Endothelial cell of umbilical vein (primary cell): ENCODE measurements around the gene PRDM16. TPM values are rescaled to one million over a fixed set of nuclear protein-coding genes. Genes with fewer than 3 reads are reported as not detected.

Experiments used
- BruUV-seq: library from RNA; stranded (reverse); fragments of 400-500 nt; replicated peaks from 2 replicates; lab custom pipeline; 2021; lab: Mats Ljungman, UMichigan
- CTCF ChIA-PET: fragments of 300-600, 350-600 bp; sonication (Branson Sonifier 250); formaldehyde crosslinking; loops from one replicate; lab custom pipeline; 2021; ENCODE audit warnings: antibody characterized with exemption, inconsistent platforms; lab: Charles Lee
- POLR2A ChIA-PET: fragments of 300-600, 350-600 bp; sonication (Branson Sonifier 250); formaldehyde crosslinking; loops from one replicate; lab custom pipeline; 2021; ENCODE audit warnings: antibody characterized with exemption, inconsistent platforms; lab: Charles Lee
- DNase-seq: peaks from one replicate; pipeline ENCODE4 v3.0.0-alpha.2; 2011; ENCODE audit warnings: low read depth, low spot score
- FAIRE-seq: peaks from 2 replicates; lab custom pipeline; 2011; peaks lifted over from hg19 to GRCh38; lab: Jason Lieb, UNC
- H2AFZ ChIP-seq: 2 replicates; pipeline ENCODE4 v1.6.0; 2012; ENCODE audit warnings: low read depth, low read length, control low read depth, inconsistent platforms
- H3K27ac ChIP-seq: 2 replicates; pipeline ENCODE4 v1.5.1; 2011; ENCODE audit warnings: low read depth, mild to moderate bottlenecking, control low read depth, low read length, moderate library complexity; ENCODE audit not compliant: insufficient read depth
- H3K27me3 ChIP-seq, 2 experiments: 2 replicates each; pipeline versions ENCODE4 v1.6.0 to v1.6.1; 2011; ENCODE audit warnings: low read length in 2 of 2, mixed read lengths in 1 of 2; ENCODE audit not compliant: control insufficient read depth in 2 of 2, insufficient read depth in 2 of 2
- H3K36me3 ChIP-seq, 2 experiments: 2 replicates in 1 of 2; 3 replicates in 1 of 2; pipeline ENCODE4 v1.5.1; 2011; ENCODE audit warnings: low read length in 2 of 2, mild to moderate bottlenecking in 1 of 2, moderate library complexity in 1 of 2; ENCODE audit not compliant: control insufficient read depth in 2 of 2, insufficient read depth in 2 of 2; ENCODE audit errors: extremely low read depth in 1 of 2
- H3K4me1 ChIP-seq: 3 replicates; pipeline ENCODE4 v1.5.1; 2011; ENCODE audit warnings: mild to moderate bottlenecking, low read length; ENCODE audit not compliant: control insufficient read depth, insufficient read depth; ENCODE audit errors: extremely low read depth
- H3K4me2 ChIP-seq: 2 replicates; pipeline ENCODE4 v1.6.1; 2011; ENCODE audit warnings: low read length, control low read depth, mixed read lengths; ENCODE audit not compliant: insufficient read depth
- H3K4me3 ChIP-seq, 3 experiments: fragments of 200-600 bp in 1 of 3; sonication (generic), shearing (Covaris generic) in 1 of 3; replicated peaks in 1 of 3; 2 replicates each; pipeline ENCODE4 v1.5.1; 2011 to 2016; ENCODE audit warnings: control low read depth in 3 of 3, low read length in 3 of 3, mild to moderate bottlenecking in 2 of 3, inconsistent platforms in 1 of 3, low read depth in 1 of 3, moderate library complexity in 1 of 3; ENCODE audit not compliant: insufficient read depth in 1 of 3
- H3K79me2 ChIP-seq: 2 replicates; pipeline ENCODE4 v1.6.0; 2012; ENCODE audit warnings: low read length, inconsistent platforms; ENCODE audit not compliant: control insufficient read depth, insufficient read depth
- H3K9ac ChIP-seq: replicated peaks from 2 replicates; pipeline ENCODE3; 2011; ENCODE audit warnings: low read length, control low read depth; ENCODE audit not compliant: insufficient read depth; ENCODE audit errors: extremely low read depth
- H3K9me1 ChIP-seq: replicated peaks from 3 replicates; pipeline ENCODE4 v1.6.0; 2011; ENCODE audit warnings: mild to moderate bottlenecking, low read length; ENCODE audit not compliant: control insufficient read depth, insufficient read depth; ENCODE audit errors: extremely low read depth
- H3K9me3 ChIP-seq: replicated peaks from 2 replicates; pipeline ENCODE4 v1.5.1; 2012; ENCODE audit warnings: low read length, inconsistent platforms; ENCODE audit not compliant: control insufficient read depth, insufficient read depth
- H4K20me1 ChIP-seq: replicated peaks from 2 replicates; pipeline ENCODE3; 2011; ENCODE audit warnings: mild to moderate bottlenecking, low read length; ENCODE audit not compliant: control insufficient read depth, insufficient read depth; ENCODE audit errors: extremely low read depth
- EZH2 ChIP-seq: IDR thresholded peaks from 2 replicates; pipeline ENCODE4 v1.6.1; 2012; ENCODE audit warnings: borderline replicate concordance, low read depth, mild to moderate bottlenecking, moderate library complexity, low read length, inconsistent platforms; ENCODE audit not compliant: severe bottlenecking
- FOS ChIP-seq: IDR thresholded peaks from 2 replicates; pipeline ENCODE4 v1.6.1; 2011; ENCODE audit warnings: mild to moderate bottlenecking, low read length, moderate library complexity, borderline replicate concordance; ENCODE audit not compliant: insufficient read depth
- GATA2 ChIP-seq: IDR thresholded peaks from 2 replicates; pipeline ENCODE4 v1.7.0; 2011; ENCODE audit warnings: low read depth, mild to moderate bottlenecking, moderate library complexity, mixed read lengths, low read length; ENCODE audit not compliant: insufficient read length, insufficient read depth
- JUN ChIP-seq: IDR thresholded peaks from 2 replicates; pipeline ENCODE4 v1.6.1; 2011; ENCODE audit warnings: borderline replicate concordance, low read depth; ENCODE audit not compliant: insufficient read length, insufficient read depth
- POLR2A ChIP-seq: IDR thresholded peaks from 2 replicates; pipeline ENCODE4 v1.6.1; 2012; ENCODE audit warnings: low read depth, mild to moderate bottlenecking, control low read depth, low read length
- POLR2AphosphoS5 ChIP-seq: IDR thresholded peaks from 2 replicates; pipeline ENCODE4 v1.6.1; 2012; ENCODE audit warnings: low read depth, mild to moderate bottlenecking, control low read depth, low read length, moderate library complexity; ENCODE audit not compliant: insufficient read depth
- dilution Hi-C: fragments of 300-500 bp; cut with MboI; formaldehyde crosslinking; loops from one replicate; pipeline ENCODE4 v1.15.0; 2019; ENCODE audit warnings: low sequenced_read_pairs; ENCODE audit not compliant: extremely low pct_ligation_motif_present
- intact Hi-C: fragments of 100-400 bp; cut with micrococcal nuclease; formaldehyde crosslinking; loops from one replicate; pipeline ENCODE4 v1.10.0; 2022
- polyA plus RNA-seq, 4 experiments: library from polyadenylated mRNA; depleted of rRNA in 3 of 4; stranded (reverse) in 3 of 4; unstranded in 1 of 4; fragments of >200 nt; gene quantifications; 2 replicates each; pipeline versions ENCODE4 v1.2.1 to v1.2.3, GENCODE V29; 2011 to 2012; ENCODE audit warnings: missing spikeins in 1 of 4
- total RNA-seq: library from RNA; stranded (reverse); gene quantifications from 2 replicates; pipeline ENCODE4 v1.2.3, GENCODE V29; 2021
- TF ChIP-seq, protein P1 (sequence below): IDR thresholded peaks from 2 replicates; pipeline ENCODE4 v1.6.1; 2011; ENCODE audit not compliant: insufficient read depth, insufficient read length
- TF ChIP-seq, protein P2 (sequence below), 2 donors: IDR thresholded peaks; 1 replicate in 1 of 2; 2 replicates in 1 of 2; pipeline ENCODE4 v1.5.1; 2011; ENCODE audit warnings: low read length in 2 of 2, mild to moderate bottlenecking in 2 of 2, moderate library complexity in 2 of 2, control low read depth in 1 of 2, inconsistent platforms in 1 of 2, low read depth in 1 of 2; ENCODE audit not compliant: insufficient read depth in 1 of 2; ENCODE audit errors: extremely low read depth in 1 of 2

PRDM16 gene
- total and polyA plus RNA-seq, 2 donors (not counting 3 experiments of a cell fraction or from before 2014, with no cell fraction given), result not detected

DNA sequence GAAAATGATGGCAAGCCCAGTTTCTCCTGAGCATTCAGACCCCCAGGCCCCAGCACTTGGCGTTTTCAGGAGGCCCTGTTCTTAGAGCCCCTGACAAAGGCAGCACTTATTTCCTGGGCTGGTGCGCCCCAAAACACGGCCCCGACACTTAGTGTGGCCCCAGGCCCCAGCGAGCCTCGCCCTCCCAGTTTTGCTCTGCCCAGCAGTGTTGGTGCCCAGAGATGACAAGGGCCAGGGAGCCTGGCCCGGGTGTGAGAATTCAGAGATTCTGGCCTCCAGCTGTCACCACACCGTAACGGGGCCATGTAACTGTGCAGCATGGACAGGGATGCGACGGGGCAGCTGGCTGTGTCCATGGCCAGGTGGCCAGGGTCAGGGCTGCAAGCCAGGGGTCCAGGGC lies 367.4 kb downstream of the PRDM16 start:
- peaks cover 0 to 2% of the 10 kb centered on the region in 2 experiments for H3K27me3 ChIP-seq
- H3K4me3 ChIP-seq, result no peak overlapping the region
- dilution Hi-C loops, result no loop called here
- no peaks in the 10 kb centered on the region for H3K79me2 ChIP-seq
- H3K9me1 ChIP-seq, result no peaks in the 10 kb centered on the region
- DNase-seq (no peak), FAIRE-seq (no peak)
- no TSS peak for BruUV-seq
- no peak for TF ChIP-seq FOS
- TF ChIP-seq, protein P1, sequence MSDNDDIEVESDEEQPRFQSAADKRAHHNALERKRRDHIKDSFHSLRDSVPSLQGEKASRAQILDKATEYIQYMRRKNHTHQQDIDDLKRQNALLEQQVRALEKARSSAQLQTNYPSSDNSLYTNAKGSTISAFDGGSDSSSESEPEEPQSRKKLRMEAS, result no peak
- no peak for TF ChIP-seq POLR2AphosphoS5
- no peak for TF ChIP-seq JUN
- TF ChIP-seq GATA2, result no peak
- no peak for TF ChIP-seq POLR2A
- TF ChIP-seq EZH2, result no peak
- TF ChIP-seq, protein P2, sequence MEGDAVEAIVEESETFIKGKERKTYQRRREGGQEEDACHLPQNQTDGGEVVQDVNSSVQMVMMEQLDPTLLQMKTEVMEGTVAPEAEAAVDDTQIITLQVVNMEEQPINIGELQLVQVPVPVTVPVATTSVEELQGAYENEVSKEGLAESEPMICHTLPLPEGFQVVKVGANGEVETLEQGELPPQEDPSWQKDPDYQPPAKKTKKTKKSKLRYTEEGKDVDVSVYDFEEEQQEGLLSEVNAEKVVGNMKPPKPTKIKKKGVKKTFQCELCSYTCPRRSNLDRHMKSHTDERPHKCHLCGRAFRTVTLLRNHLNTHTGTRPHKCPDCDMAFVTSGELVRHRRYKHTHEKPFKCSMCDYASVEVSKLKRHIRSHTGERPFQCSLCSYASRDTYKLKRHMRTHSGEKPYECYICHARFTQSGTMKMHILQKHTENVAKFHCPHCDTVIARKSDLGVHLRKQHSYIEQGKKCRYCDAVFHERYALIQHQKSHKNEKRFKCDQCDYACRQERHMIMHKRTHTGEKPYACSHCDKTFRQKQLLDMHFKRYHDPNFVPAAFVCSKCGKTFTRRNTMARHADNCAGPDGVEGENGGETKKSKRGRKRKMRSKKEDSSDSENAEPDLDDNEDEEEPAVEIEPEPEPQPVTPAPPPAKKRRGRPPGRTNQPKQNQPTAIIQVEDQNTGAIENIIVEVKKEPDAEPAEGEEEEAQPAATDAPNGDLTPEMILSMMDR (IDR thresholded peaks at IDR 0.05; ENCODE audit: extremely low read depth in 1 of 2, insufficient read depth in 1 of 2, low read depth in 1 of 2, low read length in 2 of 2), result no peak
- H3K9ac ChIP-seq, result no peak overlapping the region
- no peaks in the 10 kb centered on the region for H3K9me3 ChIP-seq
- no peak overlapping the region for H3K27ac ChIP-seq
- H3K36me3 ChIP-seq, result no peaks in the 10 kb centered on the region
- ChIA-PET POLR2A (no interaction called here), CTCF (no interaction called here)
- H4K20me1 ChIP-seq, result no peaks in the 10 kb centered on the region
- H3K4me1 ChIP-seq, result no peaks in the 10 kb centered on the region
- H2AFZ ChIP-seq, result no peak overlapping the region
- intact Hi-C loops, result no loop called here
- no peak overlapping the region for H3K4me2 ChIP-seq
